ENCODE data around the gene ZNF280C. TPM values are rescaled to one million over a fixed set of nuclear protein-coding genes. Genes with fewer than 3 reads are reported as not detected.

ZNF280C gene
- total RNA-seq, 4 donors from 2014 or later = 2.5 to 5.7 (median 3.7) TPM

GRCh38 chrX:130162094-130162735, 106.5 kb downstream of the ZNF280C start:
- Histone ChIP-seq H3K27ac (no peak overlapping the region), H3K27me3 (no peaks in the 10 kb centered on the region), H3K36me3 (no peaks in the 10 kb centered on the region), H3K4me1 (peaks cover 0 to 19% (median 5%) of the 10 kb centered on the region in 3 donors), H3K9me3 (no peaks in the 10 kb centered on the region), H3K4me3 (no peak overlapping the region)
- intact Hi-C loops (cut with DNase I) = no loop called here
- DNase-seq = no peak
- 35 to 42% methylated on average over 4 to 6 of the region's 6 CpGs for WGBS, 2 donors
- no peak for TF ChIP-seq POLR2A (IDR thresholded peaks at IDR 0.05)
- no peak for TF ChIP-seq CTCF (IDR thresholded peaks at IDR 0.05)

- no peak overlapping the region for H3K4me3 ChIP-seq
- DNase-seq = no peak
- TF ChIP-seq POLR2A (IDR thresholded peaks at IDR 0.05) = no peak
- TF ChIP-seq CTCF (IDR thresholded peaks at IDR 0.05) = no peak
- H3K4me1 ChIP-seq = peaks cover 0 to 9% (median 4%) of the 10 kb centered on the region in 3 donors
- no peaks in the 10 kb centered on the region for H3K36me3 ChIP-seq
- H3K27ac ChIP-seq = no peak overlapping the region
- intact Hi-C loops (cut with DNase I) = no loop called here
- no peaks in the 10 kb centered on the region for H3K9me3 ChIP-seq
- WGBS, 2 donors = 80 to 90% methylated on average over 4 of the region's 4 CpGs
- H3K27me3 ChIP-seq = no peaks in the 10 kb centered on the region
These were observed 108.9 kb downstream of the ZNF280C start for GRCh38 chrX:130159776-130160175.

GRCh38 chrX:130158311-130158710, 110.4 kb downstream of the ZNF280C start:
- TF ChIP-seq CTCF (IDR thresholded peaks at IDR 0.05) (no peak), POLR2A (IDR thresholded peaks at IDR 0.05) (no peak)
- intact Hi-C loops (cut with DNase I) = no loop called here
- no peak overlapping the region for H3K4me3 ChIP-seq
- no peaks in the 10 kb centered on the region for H3K4me1 ChIP-seq
- no peaks in the 10 kb centered on the region for H3K27me3 ChIP-seq
- no peak for DNase-seq
- no peaks in the 10 kb centered on the region for H3K9me3 ChIP-seq
- whole genome bisulfite sequencing, 2 donors = 61 to 73% methylated on average over 2 of the region's 2 CpGs
- no peaks in the 10 kb centered on the region for H3K36me3 ChIP-seq
- H3K27ac ChIP-seq = no peak overlapping the region

- Histone ChIP-seq H3K36me3 (no peaks in the 10 kb centered on the region), H3K27ac (no peak overlapping the region), H3K4me3 (no peak overlapping the region), H3K27me3 (no peaks in the 10 kb centered on the region), H3K4me1 (no peaks in the 10 kb centered on the region), H3K9me3 (no peaks in the 10 kb centered on the region)
- no peak for DNase-seq
- intact Hi-C loops (cut with DNase I) = no loop called here
- TF ChIP-seq POLR2A (IDR thresholded peaks at IDR 0.05) (no peak), CTCF (IDR thresholded peaks at IDR 0.05) (no peak)
- WGBS, 2 donors = 26 to 42% methylated on average over 2 of the region's 2 CpGs
These were observed 113.1 kb downstream of the ZNF280C start for GRCh38 chrX:130155564-130155963.

Small RNA genes within 50 kb of the gene (small RNA-seq; reads per million reads assigned to genes)
- gene RNU6-1130P = 0 reads per million in 4 donors

Other genes starting within 250 kb of the ZNF280C start
- gene ELF4, start 158.4 kb downstream of the ZNF280C start, total RNA-seq = 10 to 100 TPM in 3 of 4 donors, 1 to 10 TPM in 1; 9.2 to 14.1 (median 12.5) TPM
- gene AIFM1, start 103.1 kb downstream of the ZNF280C start, total RNA-seq = 10 to 100 TPM; 10.9 to 23.1 (median 17.0) TPM
- under 1 TPM in 1 of 4 donors, not detected in 3; 0.38 TPM for gene RAB33A, start 96.9 kb downstream of the ZNF280C start, total RNA-seq
- gene SLC25A14, start 71.0 kb upstream of the ZNF280C start, total RNA-seq = 1 to 10 TPM; 6.2 to 8.4 (median 6.4) TPM
- not detected for gene GPR119, start 116.8 kb upstream of the ZNF280C start, total RNA-seq
- 10 to 100 TPM in 3 of 4 donors, 1 to 10 TPM in 1; 4.4 to 13.0 (median 11.3) TPM for gene RBMX2, start 133.1 kb upstream of the ZNF280C start, total RNA-seq